Ovary (tissue), 9 donors: ENCODE measurements around the gene CSMD2. TPM values are rescaled to one million over a fixed set of nuclear protein-coding genes. Genes with fewer than 3 reads are reported as not detected.

ENCODE experiments used
- DNase-seq, 5 donors: peaks; one replicate each; pipeline ENCODE4 v3.0.0-alpha.2; 2019 to 2020
- H3K27ac ChIP-seq, 2 donors: fragments of 200-600 bp; one replicate each; pipeline versions ENCODE4 v1.5.1 to v1.8.0; 2019 to 2022
- H3K27me3 ChIP-seq: fragments of 200-600 bp; one replicate; pipeline ENCODE4 v1.8.0; 2022
- H3K36me3 ChIP-seq: fragments of 200-600 bp; sonication (generic); one replicate; pipeline ENCODE4 v1.5.1; 2019
- H3K4me1 ChIP-seq: one replicate; pipeline ENCODE4 v1.8.1; 2013; ENCODE audit warnings: mild to moderate bottlenecking, moderate library complexity; ENCODE audit not compliant: insufficient read depth
- H3K4me3 ChIP-seq: fragments of 200-600 bp; sonication (generic); one replicate; pipeline ENCODE4 v1.5.1; 2017
- H3K9me3 ChIP-seq, 2 donors: fragments of 200-600 bp in 1 of 2; sonication (generic) in 1 of 2; one replicate each; pipeline versions ENCODE4 v1.5.1 to v1.8.1; 2013 to 2019; ENCODE audit warnings: mild to moderate bottlenecking in 1 of 2, moderate library complexity in 1 of 2
- EP300 ChIP-seq: sonication (generic); formaldehyde crosslinking; IDR thresholded peaks from one replicate; pipeline ENCODE4 v1.6.1; 2017; ENCODE audit warnings: antibody characterized with exemption
- POLR2A ChIP-seq: fragments of 450-650 bp; IDR thresholded peaks from one replicate; pipeline ENCODE4 v1.6.1; 2017; ENCODE audit warnings: antibody characterized with exemption, mild to moderate bottlenecking, moderate library complexity
- WGBS, 3 donors: extraction: QIAGEN DNeasy Blood & Tissue Kit in 1 of 3; methylation state at CpG; one replicate each; pipeline versions ENCODE4 v1.1.5 to v1.1.7; 2013 to 2017; 5-methylcytosine and 5-hydroxymethylcytosine counted together
- intact Hi-C, 4 donors: fragments of 100-400 bp; cut with DNase I; formaldehyde crosslinking; loops; one replicate each; pipeline versions ENCODE4 v1.11.0 to v1.15.1; 2022 to 2023
- polyA plus RNA-seq, 2 donors: library from polyadenylated mRNA; stranded (reverse); fragments of 200-250 nt in 1 of 2; fragments of 350-450 nt in 1 of 2; fragmentation: Illumina TruSeq in 1 of 2; extraction: RNeasy Lipid Tissue Mini Kit (QIAGEN cat#74804) in 1 of 2; gene quantifications; one replicate each; pipeline ENCODE4 v1.2.3, GENCODE V29; 2013 to 2014
- total RNA-seq, 7 donors: library from RNA; depleted of rRNA in 2 of 7; stranded (reverse); fragments of >200 nt in 2 of 7; fragmentation: NEBNext Ultra II Directional in 3 of 7; extraction: Animal tissue kit (Norgen Biotek cat#: 25700) in 3 of 7; gene quantifications; one replicate each; pipeline versions ENCODE4 v1.1.0 to v1.2.4, GENCODE V29; 2016 to 2023
- TF ChIP-seq, protein P1 (sequence below), 3 donors: fragments of 450-650 bp in 2 of 3; fragments of 200-600 bp in 1 of 3; IDR thresholded peaks; one replicate each; pipeline versions ENCODE4 v1.5.1 to v1.8.0; 2016 to 2022; ENCODE audit warnings: antibody characterized with exemption in 3 of 3, mild to moderate bottlenecking in 1 of 3
- donor health status: DM: no; HTN: no; CAD: no; lungs with moderate emphysema.
- donor health status: DM: no; HTN: no; CAD: no.
- donor health status: Bipolar disorder and iron deficiency.
- donor health status: DM: yes; HTN: yes; CAD: no.
- donor health status: DM: no; HTN: no; CAD: no.
- donor health status: DM: yes; HTN: yes; CAD: no.

Gene CSMD2
- total and polyA plus RNA-seq, 9 donors, result 0.04 to 1.6 (median 0.18) TPM; not detected in 3

DNA sequence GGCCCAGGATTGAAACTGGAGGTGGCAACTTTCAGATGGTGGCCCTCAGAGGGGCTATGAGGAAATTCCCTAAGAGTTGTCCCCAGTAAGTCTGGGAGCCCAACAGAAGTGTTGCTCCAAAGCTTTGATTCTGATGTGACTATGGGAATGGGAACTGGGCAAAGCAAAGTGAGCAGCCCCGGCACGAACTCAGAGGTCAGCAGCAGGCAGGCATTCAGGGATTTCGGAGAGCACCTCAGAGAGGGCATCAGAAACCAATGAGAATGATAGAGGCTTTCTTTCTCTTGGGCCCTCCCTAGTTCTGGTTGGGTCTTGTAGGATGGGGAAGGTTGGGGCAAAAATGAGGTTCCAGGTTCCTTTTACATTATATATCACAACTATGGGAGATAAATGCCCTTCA lies 422.4 kb downstream of the CSMD2 start:
- Histone ChIP-seq H3K4me3 (no peak overlapping the region), H3K9me3 (no peaks in the 10 kb centered on the region), H3K27ac (no peak overlapping the region), H3K27me3 (no peaks in the 10 kb centered on the region), H3K36me3 (no peaks in the 10 kb centered on the region), H3K4me1 (no peaks in the 10 kb centered on the region)
- intact Hi-C loops, result no loop called here
- TF ChIP-seq POLR2A (no peak), EP300 (no peak)
- TF ChIP-seq, protein P1, sequence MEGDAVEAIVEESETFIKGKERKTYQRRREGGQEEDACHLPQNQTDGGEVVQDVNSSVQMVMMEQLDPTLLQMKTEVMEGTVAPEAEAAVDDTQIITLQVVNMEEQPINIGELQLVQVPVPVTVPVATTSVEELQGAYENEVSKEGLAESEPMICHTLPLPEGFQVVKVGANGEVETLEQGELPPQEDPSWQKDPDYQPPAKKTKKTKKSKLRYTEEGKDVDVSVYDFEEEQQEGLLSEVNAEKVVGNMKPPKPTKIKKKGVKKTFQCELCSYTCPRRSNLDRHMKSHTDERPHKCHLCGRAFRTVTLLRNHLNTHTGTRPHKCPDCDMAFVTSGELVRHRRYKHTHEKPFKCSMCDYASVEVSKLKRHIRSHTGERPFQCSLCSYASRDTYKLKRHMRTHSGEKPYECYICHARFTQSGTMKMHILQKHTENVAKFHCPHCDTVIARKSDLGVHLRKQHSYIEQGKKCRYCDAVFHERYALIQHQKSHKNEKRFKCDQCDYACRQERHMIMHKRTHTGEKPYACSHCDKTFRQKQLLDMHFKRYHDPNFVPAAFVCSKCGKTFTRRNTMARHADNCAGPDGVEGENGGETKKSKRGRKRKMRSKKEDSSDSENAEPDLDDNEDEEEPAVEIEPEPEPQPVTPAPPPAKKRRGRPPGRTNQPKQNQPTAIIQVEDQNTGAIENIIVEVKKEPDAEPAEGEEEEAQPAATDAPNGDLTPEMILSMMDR (IDR thresholded peaks at IDR 0.05), result no peak
- DNase-seq, result no peak
- WGBS, 3 donors, result 88 to 96% (median 94%) methylated on average over 3 of the region's 3 CpGs

DNA sequence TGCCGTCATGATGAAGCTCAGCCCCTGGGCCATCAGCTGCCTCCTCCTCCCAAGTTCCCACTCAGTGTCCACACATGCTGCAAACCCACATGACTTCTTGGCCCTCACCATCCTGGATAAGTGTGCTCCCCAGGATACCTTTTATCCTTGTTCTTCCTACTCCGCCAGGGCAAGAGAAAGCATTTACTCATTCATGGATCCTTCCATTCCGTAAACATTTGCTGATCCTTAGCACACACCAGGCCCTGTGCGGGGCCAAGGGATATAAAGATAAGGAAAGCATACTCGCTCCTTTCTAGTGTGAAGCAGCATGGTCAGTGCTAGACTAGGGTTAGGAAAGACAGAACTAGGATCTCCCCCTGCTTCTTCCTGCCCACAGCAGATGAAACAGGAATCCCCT lies 423.3 kb downstream of the CSMD2 start:
- Histone ChIP-seq H3K4me3 (no peak overlapping the region), H3K27me3 (no peaks in the 10 kb centered on the region), H3K36me3 (no peaks in the 10 kb centered on the region), H3K4me1 (no peaks in the 10 kb centered on the region), H3K27ac (no peak overlapping the region), H3K9me3 (no peaks in the 10 kb centered on the region)
- WGBS, 3 donors, result 86 to 90% (median 89%) methylated on average over 5 of the region's 5 CpGs
- TF ChIP-seq EP300 (no peak), POLR2A (no peak)
- TF ChIP-seq, protein P1 (IDR thresholded peaks at IDR 0.05), result no peak
- DNase-seq, result no peak
- intact Hi-C loops, result no loop called here

DNA sequence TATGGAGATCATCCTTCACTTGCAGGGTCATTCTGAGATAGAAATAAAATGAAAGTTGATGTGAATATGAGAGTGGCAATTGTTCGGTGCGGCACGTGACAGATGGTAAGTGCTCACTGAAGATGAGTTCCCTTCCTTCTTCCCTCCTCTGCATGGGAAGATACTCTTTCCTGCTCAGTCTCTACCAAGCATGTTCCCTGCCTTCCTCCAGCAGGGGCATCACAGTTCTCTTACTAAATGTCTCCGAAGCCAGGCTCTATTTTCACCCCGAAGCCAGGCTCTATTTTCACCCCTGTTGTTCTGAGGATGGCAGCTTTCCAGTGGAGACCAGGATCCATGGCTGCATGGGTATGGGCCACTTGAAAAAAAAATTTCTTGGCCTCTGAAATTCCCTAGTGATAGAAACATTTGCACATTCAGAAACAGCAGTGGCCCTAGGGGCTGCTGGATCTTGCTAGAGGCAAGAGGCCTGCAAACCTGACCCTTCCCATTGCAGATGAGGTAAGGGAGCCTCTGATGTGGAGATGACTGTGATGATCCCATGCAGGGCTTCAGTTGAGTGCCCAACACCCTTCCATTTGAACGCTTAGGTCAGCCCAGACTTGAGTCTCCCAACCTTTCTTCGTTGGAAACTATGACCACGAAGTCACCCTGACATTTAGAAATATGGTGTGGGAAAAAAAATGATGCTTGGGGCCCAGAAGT lies 424.8 kb downstream of the CSMD2 start:
- intact Hi-C loops, result no loop called here
- no peaks in the 10 kb centered on the region for H3K9me3 ChIP-seq
- H3K27me3 ChIP-seq, result no peaks in the 10 kb centered on the region
- H3K27ac ChIP-seq, result no peak overlapping the region
- no peaks in the 10 kb centered on the region for H3K36me3 ChIP-seq
- no peak overlapping the region for H3K4me3 ChIP-seq
- TF ChIP-seq EP300, result no peak
- no peak for TF ChIP-seq POLR2A
- TF ChIP-seq, protein P1 (IDR thresholded peaks at IDR 0.05), result no peak
- H3K4me1 ChIP-seq, result no peaks in the 10 kb centered on the region
- DNase-seq, result no peak
- 72 to 80% (median 72%) methylated on average over 8 of the region's 8 CpGs for WGBS, 3 donors

DNA sequence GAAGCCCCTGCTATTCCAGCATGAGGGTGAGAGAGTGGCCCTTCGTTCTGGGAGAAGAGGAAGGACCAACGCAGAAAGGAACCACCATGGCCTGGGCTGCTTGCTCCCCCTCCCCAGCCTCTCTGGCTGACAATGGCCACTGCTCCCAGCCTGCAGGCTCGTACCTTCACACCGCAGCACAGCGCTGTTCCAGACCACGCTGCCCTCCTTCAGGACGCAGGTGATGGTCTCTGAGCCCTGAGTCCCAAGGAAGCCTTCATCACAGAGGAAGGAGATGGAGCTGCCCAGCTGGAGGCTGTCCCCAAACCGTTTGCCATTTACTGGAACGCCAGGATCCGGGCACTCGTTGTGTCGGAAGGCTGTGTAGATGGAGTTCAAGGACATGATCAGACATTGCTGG lies 426.1 kb downstream of the CSMD2 start:
- H3K4me1 ChIP-seq, result no peaks in the 10 kb centered on the region
- TF ChIP-seq, protein P1 (IDR thresholded peaks at IDR 0.05), result no peak
- TF ChIP-seq EP300, result no peak
- TF ChIP-seq POLR2A, result no peak
- H3K9me3 ChIP-seq, result no peaks in the 10 kb centered on the region
- no peaks in the 10 kb centered on the region for H3K36me3 ChIP-seq
- DNase-seq, result no peak
- intact Hi-C loops, result no loop called here
- no peak overlapping the region for H3K27ac ChIP-seq
- 78 to 85% (median 80%) methylated on average over 12 of the region's 12 CpGs for WGBS, 3 donors
- H3K4me3 ChIP-seq, result no peak overlapping the region
- no peaks in the 10 kb centered on the region for H3K27me3 ChIP-seq
